GM18873 (cell line): ENCODE results near the gene PIH1D2.
"Not testable (repeated sequence)": the region's sequence is repeated elsewhere in the genome, so short reads cannot be mapped to it uniquely, and the experiment has no call there.

ENCODE experiments used
- ATAC-seq: cut with Tn5 transposase; IDR thresholded peaks from one replicate; pipeline ENCODE4 v1.9.1; 2021; ENCODE audit warnings: mild to moderate bottlenecking, moderate library complexity, moderate number of reproducible peaks; ENCODE audit not compliant: unreplicated experiment, low FRiP score

Gene PIH1D2

GRCh38 chr11:112058103-112058502, 15.7 kb downstream of the PIH1D2 start:
- ATAC-seq: no peak

GRCh38 chr11:112057170-112057569, 16.6 kb downstream of the PIH1D2 start:
- no peak for ATAC-seq

- ATAC-seq: no peak
These were observed 22.0 kb downstream of the PIH1D2 start for GRCh38 chr11:112051768-112052167.

- ATAC-seq: peak; percentile 75
These were observed 23.1 kb downstream of the PIH1D2 start for GRCh38 chr11:112050721-112051120.

GRCh38 chr11:112049777-112050176, 24.0 kb downstream of the PIH1D2 start:
- ATAC-seq: no peak

GRCh38 chr11:112048256-112048655, 25.6 kb downstream of the PIH1D2 start:
- ATAC-seq: not testable (repeated sequence)

GRCh38 chr11:112046647-112047046, 27.2 kb downstream of the PIH1D2 start:
- ATAC-seq: not testable (repeated sequence)

- ATAC-seq: no peak
These were observed 28.9 kb downstream of the PIH1D2 start for GRCh38 chr11:112044961-112045360.

GRCh38 chr11:112042961-112043304, 30.9 kb downstream of the PIH1D2 start:
- ATAC-seq: no peak

GRCh38 chr11:112042161-112042960, 31.5 kb downstream of the PIH1D2 start:
- ATAC-seq: no peak

- no peak for ATAC-seq
These were observed 36.3 kb downstream of the PIH1D2 start for GRCh38 chr11:112037527-112037926.

GRCh38 chr11:112033902-112034301, 39.9 kb downstream of the PIH1D2 start:
- ATAC-seq: no peak

GRCh38 chr11:112029460-112029859, 44.4 kb downstream of the PIH1D2 start:
- no peak for ATAC-seq

GRCh38 chr11:112026784-112027410, 46.9 kb downstream of the PIH1D2 start:
- ATAC-seq: not testable (repeated sequence)

- ATAC-seq: peak; percentile 10
These were observed 48.1 kb downstream of the PIH1D2 start for GRCh38 chr11:112025707-112026106.

- peak; percentile 71 for ATAC-seq
These were observed 48.8 kb downstream of the PIH1D2 start, which contains the start of gene DLAT for GRCh38 chr11:112024773-112025678. TSS of gene DLAT (plus strand) at chr11:112025408. CDS start at chr11:112025473, 65 bp downstream.

- peak; percentile 4 for ATAC-seq
These were observed 49.5 kb downstream of the PIH1D2 start for GRCh38 chr11:112024178-112024772.

GRCh38 chr11:112023104-112023503, 50.7 kb downstream of the PIH1D2 start:
- ATAC-seq: no peak

GRCh38 chr11:112019066-112019465, 54.8 kb downstream of the PIH1D2 start:
- no peak for ATAC-seq
